Globus pallidus (tissue), 1 donor: ENCODE data around the gene SCML2.
"Not testable (repeated sequence)": the region's sequence is repeated elsewhere in the genome, so short reads cannot be mapped to it uniquely, and the experiment has no call there.

Experiments used
- DNase-seq: peaks from one replicate; pipeline ENCODE4 v3.0.0-alpha.2; 2015; ENCODE audit warnings: low spot score

SCML2 gene

GRCh38 chrX:18271725-18272124 is 82.8 kb downstream of the SCML2 start:
- DNase-seq, result no peak

DNA sequence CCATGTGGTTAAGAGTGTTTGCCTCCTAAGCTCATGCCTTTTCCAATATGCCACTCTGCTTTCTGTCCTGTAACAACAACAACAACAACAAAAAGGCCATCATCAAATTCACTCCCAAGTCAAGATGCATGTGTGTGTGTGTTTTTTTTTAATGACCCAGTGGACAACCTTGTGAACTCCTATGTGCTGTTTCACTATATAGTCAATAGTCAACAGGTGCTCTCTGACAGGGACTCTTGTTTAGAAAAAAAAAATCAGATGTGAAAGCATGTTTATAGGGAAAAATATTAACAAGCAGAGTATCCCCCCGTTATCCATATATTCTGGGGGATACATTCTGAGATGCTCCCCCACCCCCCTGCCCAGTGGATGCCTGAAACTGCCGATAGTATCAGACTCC is 83.2 kb downstream of the SCML2 start:
- DNase-seq, result no peak

DNA sequence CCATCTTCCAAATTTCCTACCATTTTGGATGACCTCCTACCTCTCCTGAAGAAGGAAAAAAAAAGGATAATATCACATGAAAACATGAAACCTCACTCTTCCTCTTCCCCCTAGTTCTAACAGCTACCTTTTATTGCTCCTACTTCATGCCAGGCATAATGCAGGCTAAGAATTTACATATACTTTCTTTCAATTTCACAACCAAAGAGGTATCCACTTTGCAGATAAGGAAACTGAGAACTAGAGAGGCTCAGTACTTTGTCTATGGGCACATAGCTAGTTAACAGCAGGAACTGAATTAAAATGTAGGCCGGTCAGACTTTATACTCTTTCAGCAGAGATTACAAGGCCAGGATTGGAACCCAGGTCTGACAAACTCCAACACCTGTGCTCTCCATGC is 99.4 kb downstream of the SCML2 start:
- no peak for DNase-seq

DNA sequence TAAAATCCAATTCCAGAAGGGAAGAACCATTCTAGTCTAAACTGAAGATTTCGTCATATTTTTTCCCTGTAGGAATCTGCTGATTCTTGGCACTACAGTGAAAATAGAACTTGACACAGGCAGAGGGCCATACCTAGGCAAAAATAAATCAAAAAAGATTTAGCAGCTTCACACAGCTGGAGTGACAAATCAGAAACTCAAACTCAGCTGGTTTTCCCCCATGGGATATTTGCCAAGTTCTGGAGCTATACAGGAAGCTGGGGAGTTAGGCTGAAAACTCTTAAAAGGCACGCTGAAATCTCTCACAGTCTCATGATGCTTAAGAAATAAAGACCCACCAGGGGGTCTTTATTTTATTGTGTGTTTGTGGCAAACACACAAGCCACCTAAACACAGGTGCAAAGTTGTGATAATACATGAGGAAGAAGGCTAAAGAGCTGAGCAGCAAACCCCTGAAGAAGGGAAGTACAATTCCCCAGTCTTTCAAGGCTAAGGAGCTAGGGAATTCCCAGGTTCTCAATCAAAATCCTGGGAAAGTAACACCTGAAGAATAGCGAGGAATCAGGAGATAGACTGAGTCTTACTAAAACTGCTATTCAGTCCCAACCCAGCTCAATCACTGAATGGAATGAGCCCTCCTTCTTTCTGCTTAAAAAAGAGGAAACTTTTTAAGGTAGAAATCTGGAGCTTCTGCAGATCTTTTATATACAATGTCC is 101.7 kb downstream of the SCML2 start:
- no peak for DNase-seq

- DNase-seq, result not testable (repeated sequence)
Measured at GRCh38 chrX:18229646-18230045, 124.8 kb downstream of the SCML2 start.

- no peak for DNase-seq
Measured at GRCh38 chrX:18228069-18228468, 126.4 kb downstream of the SCML2 start.

DNA sequence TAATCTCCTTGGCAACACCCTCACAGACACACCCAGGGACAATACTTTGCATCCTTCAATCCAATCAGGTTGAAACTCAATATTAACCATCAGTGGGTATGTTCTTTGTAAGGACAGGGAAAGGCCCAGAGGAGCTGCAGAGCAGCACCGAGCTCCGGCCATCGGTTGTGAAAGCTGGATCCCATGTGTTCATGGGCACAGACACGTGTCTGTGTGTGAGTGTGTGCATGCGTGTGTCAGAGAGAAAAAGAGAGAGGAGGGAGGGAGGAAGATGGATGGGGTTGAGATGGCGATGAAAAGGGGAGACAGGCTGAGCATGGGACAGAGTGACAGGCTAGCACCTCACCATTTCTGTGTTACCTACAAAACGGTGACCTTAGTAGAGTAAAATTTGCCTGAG is 127.0 kb downstream of the SCML2 start:
- DNase-seq, result no peak

DNA sequence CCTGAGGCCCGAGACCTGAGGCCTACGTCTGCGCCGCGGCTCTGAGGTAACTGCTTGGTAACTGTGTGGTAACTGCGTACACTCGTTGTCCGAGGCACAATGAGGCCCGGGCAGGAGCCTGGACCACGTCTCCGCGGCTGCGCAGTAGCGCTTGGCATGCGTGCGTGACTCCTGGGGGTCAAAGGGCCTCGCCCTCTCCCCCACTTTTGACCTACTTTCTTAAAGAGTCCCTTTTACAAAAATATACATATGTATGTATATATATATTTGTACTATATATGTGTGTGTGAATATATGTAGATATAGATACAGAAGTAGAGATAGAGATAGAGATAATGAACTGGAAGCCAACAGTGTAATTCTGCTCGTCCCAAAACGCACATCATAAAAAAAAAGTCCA is 133.7 kb downstream of the SCML2 start, which contains the start of gene BEND2:
BEND2 (minus strand) TSS at position 101 of the 400 bp plus-strand sequence. CDS start 136 bp downstream, outside the sequence.
- no peak for DNase-seq

GRCh38 chrX:18210470-18210869 is 144.0 kb downstream of the SCML2 start:
- no peak for DNase-seq

GRCh38 chrX:18206657-18207056 is 147.8 kb downstream of the SCML2 start:
- DNase-seq, result no peak

GRCh38 chrX:18203631-18204030 is 150.9 kb downstream of the SCML2 start:
- DNase-seq, result no peak

DNA sequence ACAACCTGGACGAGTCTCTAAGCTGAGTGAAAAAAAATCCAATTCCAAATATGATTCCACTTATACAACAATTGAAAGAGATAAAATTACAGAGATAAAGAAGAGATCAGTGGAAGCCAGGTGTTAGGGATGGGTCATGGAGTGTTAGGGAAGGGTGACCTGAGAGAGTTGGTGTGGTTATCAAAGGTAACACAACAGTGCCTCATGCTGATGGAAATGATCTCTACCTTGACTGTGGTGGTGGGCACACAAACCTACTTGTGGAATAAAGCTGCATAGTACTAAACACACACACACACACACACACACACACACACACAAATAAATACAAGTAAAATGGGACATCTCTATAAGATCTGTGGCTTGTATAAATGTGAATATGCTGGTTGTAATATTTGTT is 159.8 kb downstream of the SCML2 start:
- DNase-seq, result no peak
